Adrenal gland (tissue), 12 donors: ENCODE data around the gene BRD4. TPM values are rescaled to one million over a fixed set of nuclear protein-coding genes. Genes with fewer than 3 reads are reported as not detected.
A peak's percentile ranks its signal among the peaks of the same experiment; 100 is the strongest.

Source experiments
- DNase-seq, 7 donors: peaks; one replicate each; pipeline ENCODE4 v3.0.0-alpha.2; 2019 to 2020
- H3K27ac ChIP-seq, 5 donors: fragments of 200-600 bp; sonication (generic) in 4 of 5; 1 replicate in 3 of 5; 2 replicates in 2 of 5; pipeline versions ENCODE4 v1.5.1 to v1.8.0; 2016 to 2020; ENCODE audit warnings: mild to moderate bottlenecking in 1 of 5
- H3K27me3 ChIP-seq: fragments of 200-600 bp; 2 replicates; pipeline ENCODE4 v1.8.0; 2021
- H3K36me3 ChIP-seq, 2 donors: fragments of 200-600 bp; replicated peaks in 1 of 2; 1 replicate in 1 of 2; 2 replicates in 1 of 2; pipeline versions ENCODE4 v1.5.1 to v1.8.0; 2018 to 2022
- H3K4me1 ChIP-seq, 2 donors: fragments of 200-600 bp; replicated peaks in 1 of 2; 1 replicate in 1 of 2; 2 replicates in 1 of 2; pipeline versions ENCODE4 v1.5.1 to v1.8.0; 2018 to 2021
- H3K4me3 ChIP-seq, 4 donors: fragments of 200-600 bp; sonication (generic) in 3 of 4; one replicate each; pipeline ENCODE4 v1.5.1; 2016 to 2018
- H3K9me3 ChIP-seq, 3 donors: fragments of 200-600 bp; sonication (generic) in 1 of 3; replicated peaks in 1 of 3; 1 replicate in 2 of 3; 2 replicates in 1 of 3; pipeline versions ENCODE4 v1.5.1 to v1.8.0; 2016 to 2021
- CTCF ChIP-seq, 6 experiments: fragments of 450-650 bp in 4 of 6; fragments of 200-600 bp in 2 of 6; sonication (generic) in 1 of 6; IDR thresholded peaks; 1 replicate in 5 of 6; 2 replicates in 1 of 6; pipeline versions ENCODE4 v1.5.1 to v1.8.0; 2016 to 2021; ENCODE audit warnings: antibody characterized with exemption in 6 of 6, mild to moderate bottlenecking in 2 of 6, moderate library complexity in 1 of 6
- POLR2A ChIP-seq, 2 donors: fragments of 450-650 bp; IDR thresholded peaks; one replicate each; pipeline ENCODE4 v1.6.1; 2017; ENCODE audit warnings: antibody characterized with exemption in 2 of 2, mild to moderate bottlenecking in 2 of 2, moderate library complexity in 1 of 2
- WGBS, 4 donors: extraction: QIAGEN DNeasy Blood & Tissue Kit in 2 of 4; methylation state at CpG; one replicate each; pipeline versions ENCODE4 v1.1.5 to v1.1.7; 2013 to 2017; 5-methylcytosine and 5-hydroxymethylcytosine counted together
- intact Hi-C, 2 donors: fragments of 100-400 bp; cut with DNase I; formaldehyde crosslinking; loops; one replicate each; pipeline versions ENCODE4 v1.14.1 to v1.15.0; 2022 to 2023
- polyA plus RNA-seq, 3 donors: library from polyadenylated mRNA; stranded (reverse); fragments of 200-250 nt in 2 of 3; fragments of 350-450 nt in 1 of 3; fragmentation: Illumina TruSeq in 1 of 3; extraction: RNeasy Lipid Tissue Mini Kit (QIAGEN cat#74804) in 1 of 3; gene quantifications; one replicate each; pipeline ENCODE4 v1.2.3, GENCODE V29; 2013 to 2014
- total RNA-seq, 9 donors: library from RNA; depleted of rRNA in 4 of 9; stranded (reverse); fragments of >200 nt in 4 of 9; fragments of 120-200 nt in 1 of 9; fragmentation: NEBNext Ultra II Directional in 1 of 9; extraction: Animal tissue kit (Norgen Biotek cat#: 25700) in 1 of 9; gene quantifications; one replicate each; pipeline versions ENCODE4 v1.1.0 to v1.2.4, GENCODE V29; 2013 to 2023
- donor health status: healthy with polysubstance abuse.
- donor health status: Bipolar disorder and iron deficiency.
- donor health status: DM: yes; HTN: yes; CAD: no.
- donor health status: DM: no; HTN: no; CAD: no.
- donor health status: DM: no; HTN: no; CAD: no.
- donor health status: DM: yes; HTN: yes; CAD: no.

BRD4 gene
- total and polyA plus RNA-seq, 12 donors, result 10.1 to 109 (median 34.9) TPM

GRCh38 chr19:15297416-15298224 lies 34.7 kb downstream of the BRD4 start:
- H3K4me3 ChIP-seq, result no peak overlapping the region
- 68 to 77% (median 73%) methylated on average over 10 of the region's 10 CpGs for WGBS, 4 donors
- H3K9me3 ChIP-seq, result no peaks in the 10 kb centered on the region
- no peaks in the 10 kb centered on the region for H3K27me3 ChIP-seq
- H3K36me3 ChIP-seq, result no peaks in the 10 kb centered on the region
- peak overlapping the region in 2 of 5 donors; percentile 38 to 66 for H3K27ac ChIP-seq
- peak in 1 of 7 donors; percentile 14 for DNase-seq
- TF ChIP-seq CTCF (IDR thresholded peaks at IDR 0.05) (no peak), POLR2A (IDR thresholded peaks at IDR 0.05) (no peak)
- peaks cover 43 to 96% of the 10 kb centered on the region in 2 donors for H3K4me1 ChIP-seq
- intact Hi-C loops, result no loop called here

GRCh38 chr19:15296841-15297415 lies 35.4 kb downstream of the BRD4 start:
- peak in 1 of 7 donors; percentile 10 for DNase-seq
- WGBS, 4 donors, result 48 to 56% (median 52%) methylated on average over 6 to 7 of the region's 7 CpGs

GRCh38 chr19:15296353-15296752 lies 36.0 kb downstream of the BRD4 start:
- TF ChIP-seq CTCF (IDR thresholded peaks at IDR 0.05) (no peak), POLR2A (IDR thresholded peaks at IDR 0.05) (no peak)
- Histone ChIP-seq H3K4me1 (peaks cover 41 to 96% of the 10 kb centered on the region in 2 donors), H3K27me3 (no peaks in the 10 kb centered on the region), H3K36me3 (no peaks in the 10 kb centered on the region), H3K9me3 (no peaks in the 10 kb centered on the region), H3K4me3 (no peak overlapping the region), H3K27ac (peak overlapping the region in 1 of 5 donors; percentile 66)
- 74 to 94% (median 78%) methylated on average over 3 to 10 of the region's 10 CpGs for WGBS, 4 donors
- no peak for DNase-seq
- intact Hi-C loops, result no loop called here

More at GRCh38 chr19:15296841-15297415, 35.4 kb downstream of the BRD4 start:
- TF ChIP-seq POLR2A (IDR thresholded peaks at IDR 0.05), result no peak
- no peak for TF ChIP-seq CTCF (IDR thresholded peaks at IDR 0.05)
- Histone ChIP-seq H3K27ac (peak overlapping the region in 1 of 5 donors; percentile 66), H3K4me1 (peaks cover 43 to 95% of the 10 kb centered on the region in 2 donors), H3K9me3 (no peaks in the 10 kb centered on the region), H3K4me3 (no peak overlapping the region), H3K36me3 (no peaks in the 10 kb centered on the region), H3K27me3 (no peaks in the 10 kb centered on the region)
- intact Hi-C loops, result no loop called here

- 21 to 30% (median 30%) methylated on average over 5 of the region's 5 CpGs for WGBS, 4 donors
- intact Hi-C loops, result no loop called here
Observed at GRCh38 chr19:15294561-15294990, 37.8 kb downstream of the BRD4 start.

More at GRCh38 chr19:15294561-15294990, 37.8 kb downstream of the BRD4 start:
- no peaks in the 10 kb centered on the region for H3K27me3 ChIP-seq
- H3K36me3 ChIP-seq, result no peaks in the 10 kb centered on the region
- no peaks in the 10 kb centered on the region for H3K9me3 ChIP-seq
- DNase-seq, result peak in 6 of 7 donors; percentile 47 to 79 (median 74)
- H3K4me3 ChIP-seq, result no peak overlapping the region
- H3K4me1 ChIP-seq, result peaks cover 36 to 98% of the 10 kb centered on the region in 2 donors
- no peak for TF ChIP-seq POLR2A (IDR thresholded peaks at IDR 0.05)
- peak in 1 of 6 experiments; percentile 6 for TF ChIP-seq CTCF (IDR thresholded peaks at IDR 0.05)
- peak overlapping the region in 3 of 5 donors; percentile 2 to 67 (median 62) for H3K27ac ChIP-seq
